ENCODE data around the gene TMEM95.

Gene TMEM95

DNA sequence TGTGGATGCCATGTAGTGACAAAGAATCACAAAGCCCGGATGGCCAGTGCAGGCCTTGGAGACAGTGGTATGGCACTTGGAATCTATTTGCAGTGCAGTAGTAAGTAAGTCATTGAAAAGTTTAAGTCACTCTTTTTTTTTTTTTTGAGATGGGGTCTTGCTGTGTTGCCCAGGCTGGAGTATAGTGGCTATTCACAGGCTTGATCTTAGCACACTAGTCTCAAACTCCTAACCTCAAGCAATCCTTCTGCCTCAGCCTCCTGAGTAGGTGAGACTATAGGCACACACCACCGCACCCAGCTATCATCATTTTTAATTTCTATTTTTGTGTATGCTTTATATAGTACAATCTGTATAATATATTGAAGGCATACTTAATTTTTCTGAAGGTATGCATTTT is 43.7 kb downstream of the TMEM95 start:
- no peak for TF ChIP-seq Cebpa-rat (IDR thresholded peaks at IDR 0.05)
- Histone ChIP-seq H3K27me3 (no peaks in the 10 kb centered on the region), H3K9ac (no peak overlapping the region), H3K4me2 (no peak overlapping the region), H3K36me3 (no peaks in the 10 kb centered on the region), H3K4me1 (peaks cover 18% of the 10 kb centered on the region), H4K20me1 (peaks cover 8% of the 10 kb centered on the region; the same call in 1 of the 2 replicates), H3K4me3 (no peak overlapping the region), H3K27ac (no peak overlapping the region), H3K9me3 (no peaks in the 10 kb centered on the region)

DNA sequence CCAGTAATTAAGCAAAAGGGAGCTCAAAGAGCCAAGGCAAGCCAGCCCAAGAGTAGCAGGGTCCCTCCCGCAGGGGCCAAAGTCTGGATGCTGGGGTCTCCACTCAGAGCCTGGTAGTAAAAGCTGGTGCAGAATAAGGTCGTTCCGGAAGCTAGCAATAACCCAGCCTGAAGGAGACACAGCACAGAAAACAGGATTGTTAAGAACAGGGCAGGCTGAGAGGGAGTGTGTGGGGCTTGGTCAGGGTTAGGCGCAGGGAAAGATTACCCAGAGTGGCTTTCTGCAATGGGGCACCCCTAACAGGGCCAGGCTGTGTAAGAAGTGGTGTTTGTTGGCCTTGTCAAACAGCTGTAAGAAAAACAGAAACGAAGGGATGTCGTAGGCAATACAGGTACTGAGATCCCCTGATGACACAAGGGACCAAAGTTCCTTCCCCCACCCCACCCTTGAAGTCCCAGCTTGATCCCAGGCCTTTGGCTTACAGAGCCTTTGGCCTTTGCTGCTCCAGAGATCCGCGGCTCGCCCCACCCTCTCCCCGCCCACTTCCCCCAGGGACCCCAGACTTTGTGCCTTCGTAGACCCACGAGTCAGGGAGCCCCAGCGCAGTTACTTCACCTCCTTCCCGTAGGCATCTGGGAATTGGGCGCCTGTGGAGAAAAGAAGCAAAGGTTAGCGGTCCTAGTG is 48.2 kb downstream of the TMEM95 start:
- H3K27ac ChIP-seq, result peak overlapping the region; percentile 82
- H3K36me3 ChIP-seq, result peaks cover under 1% of the 10 kb centered on the region; the same call in 1 of the 2 replicates
- peaks cover 8% of the 10 kb centered on the region; the same call in 1 of the 2 replicates for H4K20me1 ChIP-seq
- H3K4me3 ChIP-seq, result peak overlapping the region; percentile 79
- H3K27me3 ChIP-seq, result no peaks in the 10 kb centered on the region
- H3K4me1 ChIP-seq, result peaks cover 30% of the 10 kb centered on the region
- TF ChIP-seq Cebpa-rat (IDR thresholded peaks at IDR 0.05), result no peak
- H3K4me2 ChIP-seq, result peak overlapping the region; percentile 84
- H3K9me3 ChIP-seq, result no peaks in the 10 kb centered on the region
- H3K9ac ChIP-seq, result peak overlapping the region; percentile 84

DNA sequence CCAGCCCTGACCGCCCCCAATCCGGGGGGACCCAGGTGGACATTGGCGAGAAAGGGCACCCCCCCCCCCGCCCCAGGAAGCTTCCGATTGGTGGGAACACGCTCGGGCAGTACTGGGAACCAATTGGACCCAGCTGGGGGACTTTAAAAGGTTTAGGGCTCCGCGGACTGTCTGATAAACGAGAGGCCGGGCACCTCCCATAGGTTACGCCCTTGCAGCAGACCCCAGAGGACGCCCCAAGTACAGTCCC is 48.7 kb downstream of the TMEM95 start:
- H3K9ac ChIP-seq, result peak overlapping the region; percentile 84
- H3K27ac ChIP-seq, result peak overlapping the region; percentile 82
- peak overlapping the region; percentile 79 for H3K4me3 ChIP-seq
- peaks cover 8% of the 10 kb centered on the region; the same call in 1 of the 2 replicates for H4K20me1 ChIP-seq
- no peaks in the 10 kb centered on the region for H3K27me3 ChIP-seq
- H3K4me2 ChIP-seq, result peak overlapping the region; percentile 84
- TF ChIP-seq Cebpa-rat (IDR thresholded peaks at IDR 0.05), result no peak
- H3K36me3 ChIP-seq, result peaks cover 5% of the 10 kb centered on the region
- peaks cover 30% of the 10 kb centered on the region for H3K4me1 ChIP-seq
- H3K9me3 ChIP-seq, result no peaks in the 10 kb centered on the region

DNA sequence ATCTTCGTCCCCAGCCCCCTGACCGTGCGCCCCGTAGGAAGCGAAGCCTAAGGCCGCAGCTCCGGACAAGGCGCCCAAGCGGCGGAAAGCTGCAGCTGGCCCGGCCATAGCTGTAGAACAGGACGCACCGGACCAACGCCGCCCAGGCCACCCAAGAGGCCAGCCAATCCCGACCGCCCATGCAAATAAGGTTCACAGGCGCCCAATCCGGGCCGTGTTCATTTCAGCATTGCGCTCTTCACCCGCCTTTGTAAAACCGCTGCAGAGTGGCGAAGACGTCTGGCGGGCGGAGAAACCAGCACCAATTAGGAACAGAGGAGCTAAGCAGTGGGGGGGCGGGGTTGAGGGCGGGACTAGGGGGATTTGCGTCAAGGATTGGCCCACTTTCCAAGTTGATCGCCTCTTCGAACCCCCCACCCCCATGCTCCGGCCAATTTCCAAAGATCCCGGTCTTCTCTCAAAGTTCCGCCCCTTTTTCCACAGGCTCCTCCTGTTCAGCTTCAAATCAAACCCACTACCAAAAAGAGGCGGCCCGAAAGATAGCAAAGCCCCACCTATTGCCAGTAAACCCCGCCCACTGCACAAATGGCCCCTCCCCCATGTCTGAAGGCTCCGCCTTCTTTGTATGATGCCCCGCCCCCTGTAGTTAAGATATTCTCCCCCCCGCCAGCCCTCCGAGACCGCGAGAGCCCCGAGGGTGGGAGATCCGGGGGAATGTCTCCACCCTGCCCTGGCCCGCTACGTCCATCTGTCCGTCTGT is 49.2 kb downstream of the TMEM95 start, which contains the start of gene TMEM256:
TMEM256 (minus strand) TSS at position 121 of the 760 bp plus-strand sequence; CDS start at position 108, 13 bp downstream.
- Histone ChIP-seq H4K20me1 (peaks cover 8% of the 10 kb centered on the region; the same call in 1 of the 2 replicates), H3K9me3 (no peaks in the 10 kb centered on the region), H3K36me3 (peaks cover 10% of the 10 kb centered on the region), H3K27me3 (no peaks in the 10 kb centered on the region), H3K4me3 (peak within 1 kb of the TSS; percentile 79), H3K27ac (peak within 1 kb of the TSS; percentile 82), H3K4me1 (peaks cover 30% of the 10 kb centered on the region), H3K4me2 (peak within 1 kb of the TSS; percentile 98), H3K9ac (peak within 1 kb of the TSS; percentile 86)
- no peak for TF ChIP-seq Cebpa-rat (IDR thresholded peaks at IDR 0.05)

DNA sequence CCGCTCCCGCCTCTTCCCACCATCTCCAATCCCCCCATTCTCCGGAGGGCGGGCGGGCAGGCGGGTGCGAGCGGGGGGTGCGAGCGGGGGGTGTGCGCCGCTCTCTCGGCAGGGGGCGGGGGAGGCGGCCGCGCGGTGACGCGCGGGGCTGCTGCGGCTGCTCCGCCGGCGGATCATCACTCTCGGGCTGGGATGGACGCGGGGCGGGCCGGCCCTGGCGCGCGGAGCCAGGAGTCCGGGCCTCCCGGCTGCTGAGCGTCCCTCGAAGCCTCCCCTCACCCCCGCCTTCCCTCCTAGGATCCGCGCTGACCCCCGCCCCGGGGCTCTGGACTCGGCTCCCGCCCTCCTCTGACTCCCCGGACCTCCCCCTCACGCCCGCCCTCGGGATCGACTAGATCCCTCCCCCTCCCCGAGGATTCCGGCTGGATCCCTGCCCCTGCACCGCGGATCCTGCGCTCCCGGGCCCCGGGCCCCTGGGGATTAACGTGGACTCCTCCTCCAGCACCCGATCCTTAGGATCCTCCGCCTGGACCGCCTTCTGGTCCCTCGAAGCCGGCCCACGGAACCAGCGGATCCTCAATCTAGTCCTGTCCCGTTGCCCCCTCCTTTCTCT is 49.9 kb downstream of the TMEM95 start:
- peak overlapping the region; percentile 75 for H3K27ac ChIP-seq
- TF ChIP-seq Cebpa-rat (IDR thresholded peaks at IDR 0.05), result no peak
- H3K9ac ChIP-seq, result peak overlapping the region; percentile 86
- peak overlapping the region; percentile 98 for H3K4me2 ChIP-seq
- peak overlapping the region; percentile 79 for H3K4me3 ChIP-seq
- peaks cover 8% of the 10 kb centered on the region; the same call in 1 of the 2 replicates for H4K20me1 ChIP-seq
- no peaks in the 10 kb centered on the region for H3K9me3 ChIP-seq
- H3K4me1 ChIP-seq, result peaks cover 30% of the 10 kb centered on the region
- H3K27me3 ChIP-seq, result no peaks in the 10 kb centered on the region
- peaks cover 17% of the 10 kb centered on the region for H3K36me3 ChIP-seq

DNA sequence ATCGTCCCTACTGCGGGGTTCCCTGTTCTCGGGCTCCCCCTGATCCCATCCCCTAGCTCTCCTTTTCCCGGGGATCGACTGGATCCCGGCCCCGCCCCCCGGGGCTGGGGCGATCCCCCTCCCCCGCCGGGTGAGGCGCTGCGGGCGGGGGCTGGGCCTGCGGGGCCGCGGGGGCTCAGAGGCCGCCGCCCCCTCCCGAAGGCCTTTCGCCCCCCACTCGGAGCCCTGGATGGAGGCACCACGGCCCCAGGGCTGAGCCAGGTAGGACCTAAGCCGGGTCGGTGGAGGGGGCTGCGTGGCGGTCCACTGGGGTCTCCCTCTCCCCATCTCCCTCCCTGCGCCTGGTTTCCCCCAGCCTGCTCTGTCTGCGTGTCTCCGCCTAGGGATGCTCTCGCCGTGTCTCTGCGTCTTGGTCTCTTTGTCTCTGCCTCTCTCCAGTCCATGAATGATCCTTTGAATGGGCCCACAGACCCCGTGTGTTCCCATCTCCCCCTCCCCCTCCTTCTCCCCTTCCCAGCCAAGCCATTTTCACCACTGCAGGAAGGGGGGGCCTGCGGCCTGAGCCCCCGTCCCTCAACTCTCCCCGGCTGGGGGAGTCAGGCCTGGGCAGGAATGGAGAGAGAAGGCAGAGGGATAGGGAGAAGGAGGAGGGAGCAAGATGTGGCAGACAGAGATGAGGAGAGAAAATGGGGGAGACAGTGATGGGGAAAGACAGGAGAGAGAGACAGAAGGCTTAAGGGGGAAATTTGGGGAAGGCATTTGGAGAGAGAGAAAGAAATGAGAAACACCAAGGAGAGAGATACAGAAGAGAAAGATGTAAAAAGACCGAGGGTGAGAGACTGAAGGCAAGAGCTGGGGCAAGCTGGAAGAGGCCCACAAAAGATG is 50.6 kb downstream of the TMEM95 start:
- peak overlapping the region; percentile 75 for H3K27ac ChIP-seq
- H3K9ac ChIP-seq, result peak overlapping the region; percentile 86
- H3K9me3 ChIP-seq, result no peaks in the 10 kb centered on the region
- H3K4me1 ChIP-seq, result peaks cover 30% of the 10 kb centered on the region
- H3K27me3 ChIP-seq, result no peaks in the 10 kb centered on the region
- H3K4me3 ChIP-seq, result peak overlapping the region; percentile 79
- H3K4me2 ChIP-seq, result peak overlapping the region; percentile 98
- no peak for TF ChIP-seq Cebpa-rat (IDR thresholded peaks at IDR 0.05)
- peaks cover 8% of the 10 kb centered on the region; the same call in 1 of the 2 replicates for H4K20me1 ChIP-seq
- peaks cover 24% of the 10 kb centered on the region for H3K36me3 ChIP-seq

DNA sequence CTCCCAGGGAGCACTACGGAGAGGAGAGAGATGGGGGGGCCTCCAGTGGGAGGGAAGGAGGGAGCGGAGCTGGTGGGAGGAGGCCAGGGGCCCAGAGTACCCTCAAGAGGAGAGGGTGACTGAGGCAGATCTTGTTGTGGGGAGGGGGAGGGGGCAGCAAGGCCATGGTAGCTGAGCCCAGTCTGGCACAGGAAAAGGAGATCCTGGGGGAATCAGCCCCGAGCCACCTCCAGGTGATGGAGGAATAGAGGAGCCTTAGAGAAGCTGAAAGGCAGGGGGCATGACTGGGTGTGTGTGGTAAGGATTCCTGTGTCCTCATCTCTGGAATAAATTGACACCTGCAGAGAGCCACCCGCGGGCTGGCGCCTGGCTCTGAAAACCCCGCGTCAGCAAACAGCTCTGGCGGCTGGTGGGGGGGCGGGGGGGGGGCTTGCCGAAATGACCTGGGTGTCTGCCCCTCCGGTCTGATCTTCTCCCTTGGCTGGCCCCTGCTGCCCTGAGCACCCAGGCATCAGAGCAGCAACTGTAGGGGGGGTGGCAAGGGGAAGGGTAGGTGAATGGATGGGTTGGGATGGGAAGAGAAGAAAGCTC is 51.4 kb downstream of the TMEM95 start:
- peaks cover 30% of the 10 kb centered on the region for H3K4me1 ChIP-seq
- H3K27ac ChIP-seq, result no peak overlapping the region
- no peak for TF ChIP-seq Cebpa-rat (IDR thresholded peaks at IDR 0.05)
- peaks cover 8% of the 10 kb centered on the region; the same call in 1 of the 2 replicates for H4K20me1 ChIP-seq
- H3K4me2 ChIP-seq, result peak overlapping the region; percentile 98
- H3K36me3 ChIP-seq, result peaks cover 27% of the 10 kb centered on the region
- no peaks in the 10 kb centered on the region for H3K27me3 ChIP-seq
- H3K4me3 ChIP-seq, result peak overlapping the region; percentile 79; the same call in 1 of the 2 replicates
- no peaks in the 10 kb centered on the region for H3K9me3 ChIP-seq
- peak overlapping the region; percentile 86; the same call in 1 of the 2 replicates for H3K9ac ChIP-seq

Measured in BLaER1 (cell line).